Fibroblast of skin of left quadriceps (primary cell): ENCODE measurements around the gene SIN3B.

Source experiments
- DNase-seq, 2 experiments: peaks; one replicate each; pipeline ENCODE4 v3.0.0-alpha.2; 2013; ENCODE audit warnings: low read depth in 2 of 2

SIN3B gene

DNA sequence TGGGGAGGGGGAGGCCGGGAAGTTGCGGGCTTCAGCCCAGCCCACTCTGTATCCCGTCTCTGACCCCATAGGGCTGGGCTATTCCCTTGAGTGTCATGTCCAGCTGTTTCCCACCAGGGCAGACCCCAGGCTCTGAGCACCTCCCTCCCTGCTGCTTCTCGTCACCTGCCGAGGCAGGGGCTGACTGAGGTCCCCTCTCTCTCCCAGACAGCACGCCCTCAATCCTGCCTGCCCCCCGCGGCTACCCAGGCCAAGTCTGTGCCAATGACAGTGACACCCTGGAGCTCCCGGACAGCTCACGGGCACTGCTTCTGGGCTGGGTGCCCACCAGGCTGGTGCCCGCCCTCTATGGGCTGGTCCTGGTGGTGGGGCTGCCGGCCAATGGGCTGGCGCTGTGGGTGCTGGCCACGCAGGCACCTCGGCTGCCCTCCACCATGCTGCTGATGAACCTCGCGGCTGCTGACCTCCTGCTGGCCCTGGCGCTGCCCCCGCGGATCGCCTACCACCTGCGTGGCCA lies 60.2 kb downstream of the SIN3B start:
- no peak for DNase-seq

DNA sequence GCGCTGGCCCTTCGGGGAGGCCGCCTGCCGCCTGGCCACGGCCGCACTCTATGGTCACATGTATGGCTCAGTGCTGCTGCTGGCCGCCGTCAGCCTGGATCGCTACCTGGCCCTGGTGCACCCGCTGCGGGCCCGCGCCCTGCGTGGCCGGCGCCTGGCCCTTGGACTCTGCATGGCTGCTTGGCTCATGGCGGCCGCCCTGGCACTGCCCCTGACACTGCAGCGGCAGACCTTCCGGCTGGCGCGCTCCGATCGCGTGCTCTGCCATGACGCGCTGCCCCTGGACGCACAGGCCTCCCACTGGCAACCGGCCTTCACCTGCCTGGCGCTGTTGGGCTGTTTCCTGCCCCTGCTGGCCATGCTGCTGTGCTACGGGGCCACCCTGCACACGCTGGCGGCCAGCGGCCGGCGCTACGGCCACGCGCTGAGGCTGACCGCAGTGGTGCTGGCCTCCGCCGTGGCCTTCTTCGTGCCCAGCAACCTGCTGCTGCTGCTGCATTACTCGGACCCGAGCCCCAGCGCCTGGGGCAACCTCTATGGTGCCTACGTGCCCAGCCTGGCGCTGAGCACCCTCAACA lies 60.8 kb downstream of the SIN3B start:
- DNase-seq: no peak

- DNase-seq: no peak
These were observed 61.4 kb downstream of the SIN3B start for GRCh38 chr19:16890461-16891184.

DNA sequence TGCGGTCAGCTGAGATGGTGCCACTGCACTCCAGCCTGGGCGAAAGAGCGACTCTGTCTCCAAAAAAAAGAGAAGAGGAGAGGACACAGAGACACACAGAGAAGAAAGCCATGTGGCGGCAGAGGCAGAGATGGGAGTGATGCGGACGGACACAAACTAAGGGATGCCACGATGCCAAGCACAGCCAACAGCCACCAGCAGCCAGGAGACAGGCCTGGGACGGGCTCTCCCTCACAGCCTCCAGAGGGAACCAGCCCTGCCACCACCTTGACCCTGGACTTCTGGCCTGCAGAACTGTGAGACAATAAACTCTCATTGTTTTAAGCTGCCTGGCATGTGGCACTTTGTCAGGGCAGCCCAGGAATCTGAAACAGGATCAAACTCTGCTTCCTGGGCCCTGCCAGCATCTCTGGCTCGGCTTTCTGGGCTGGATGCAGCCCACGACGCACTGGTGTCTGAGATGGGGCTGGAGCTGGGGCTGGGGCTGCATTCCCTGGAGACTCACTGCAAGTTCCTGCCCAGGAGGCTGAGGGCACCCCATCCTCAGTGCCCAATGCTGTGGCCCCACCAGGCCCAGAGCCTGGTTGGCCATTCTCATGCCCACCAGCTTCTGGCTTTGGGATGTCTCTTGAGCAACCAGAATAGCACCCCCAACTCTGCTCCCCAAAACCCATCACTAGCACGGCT lies 62.6 kb downstream of the SIN3B start:
- no peak for DNase-seq

- DNase-seq: no peak
These were observed 63.2 kb downstream of the SIN3B start for GRCh38 chr19:16892436-16892835.

- DNase-seq: no peak
These were observed 63.9 kb downstream of the SIN3B start for GRCh38 chr19:16892868-16893685.

GRCh38 chr19:16893686-16893989 lies 64.4 kb downstream of the SIN3B start:
- DNase-seq: no peak

- no peak for DNase-seq
These were observed 64.9 kb downstream of the SIN3B start for GRCh38 chr19:16894080-16894479.

- DNase-seq: no peak
These were observed 66.4 kb downstream of the SIN3B start for GRCh38 chr19:16895467-16896145.

DNA sequence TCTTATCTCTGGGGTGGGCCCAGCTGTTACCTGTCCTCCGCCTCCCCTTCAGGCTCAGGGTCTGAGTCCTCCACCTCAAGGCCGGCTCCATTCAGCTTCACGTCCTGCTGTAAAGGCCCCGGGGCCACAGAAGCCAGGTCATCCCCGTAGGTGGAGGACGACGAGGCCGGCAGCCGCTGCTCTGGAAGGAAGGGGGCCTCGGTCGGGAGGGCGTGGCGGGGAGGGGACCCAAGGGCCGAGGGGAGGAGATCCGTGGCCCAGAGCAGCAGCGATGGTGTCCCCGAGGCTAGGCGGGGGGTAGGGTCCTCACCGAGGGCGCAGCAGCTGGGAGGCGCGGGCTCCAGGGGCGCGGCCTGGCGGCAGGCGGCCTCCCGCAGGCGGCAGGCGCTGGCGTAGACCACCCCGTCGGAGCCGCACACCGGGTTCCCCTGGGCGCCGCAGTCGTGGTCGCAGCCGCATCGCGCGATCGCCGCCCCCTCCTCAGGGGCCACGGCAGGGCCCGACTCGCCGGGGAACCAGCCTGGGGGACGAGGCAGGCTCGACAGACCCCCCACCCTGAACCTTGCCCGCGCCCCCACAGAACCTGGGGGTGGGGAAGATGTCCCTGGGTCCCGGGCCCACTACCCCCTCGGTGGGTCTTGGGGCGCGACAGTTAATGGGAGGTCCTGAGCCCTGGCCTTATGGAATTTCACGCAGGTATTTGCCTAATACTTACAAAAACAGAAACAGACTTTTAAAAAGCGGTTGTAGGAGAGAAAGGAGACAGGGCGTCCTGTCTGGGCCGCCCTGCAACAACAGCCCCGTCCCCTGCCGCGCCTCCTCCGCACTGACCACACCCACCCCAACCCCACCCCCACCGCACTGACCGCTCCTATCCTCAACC lies 67.2 kb downstream of the SIN3B start:
- no peak for DNase-seq

GRCh38 chr19:16897029-16897855 lies 68.0 kb downstream of the SIN3B start:
- peak; percentile 71 to 72 for DNase-seq

DNA sequence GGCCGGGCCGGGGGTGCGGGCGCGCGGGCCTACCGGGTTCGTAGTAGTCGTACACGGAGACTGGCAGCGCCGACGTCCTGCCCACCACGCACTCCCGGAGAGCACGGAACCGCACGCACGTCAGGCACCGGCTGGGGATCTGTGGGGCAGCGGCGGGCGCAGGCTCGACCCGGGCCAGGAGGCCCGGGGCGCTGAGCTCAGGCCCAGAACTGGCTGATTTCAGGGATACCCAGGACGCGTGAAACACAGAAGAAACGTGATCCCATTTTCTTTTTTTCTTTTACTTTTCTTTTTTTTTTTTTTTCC lies 68.6 kb downstream of the SIN3B start:
- DNase-seq: no peak

- no peak for DNase-seq
These were observed 69.3 kb downstream of the SIN3B start for GRCh38 chr19:16898361-16899015.

DNA sequence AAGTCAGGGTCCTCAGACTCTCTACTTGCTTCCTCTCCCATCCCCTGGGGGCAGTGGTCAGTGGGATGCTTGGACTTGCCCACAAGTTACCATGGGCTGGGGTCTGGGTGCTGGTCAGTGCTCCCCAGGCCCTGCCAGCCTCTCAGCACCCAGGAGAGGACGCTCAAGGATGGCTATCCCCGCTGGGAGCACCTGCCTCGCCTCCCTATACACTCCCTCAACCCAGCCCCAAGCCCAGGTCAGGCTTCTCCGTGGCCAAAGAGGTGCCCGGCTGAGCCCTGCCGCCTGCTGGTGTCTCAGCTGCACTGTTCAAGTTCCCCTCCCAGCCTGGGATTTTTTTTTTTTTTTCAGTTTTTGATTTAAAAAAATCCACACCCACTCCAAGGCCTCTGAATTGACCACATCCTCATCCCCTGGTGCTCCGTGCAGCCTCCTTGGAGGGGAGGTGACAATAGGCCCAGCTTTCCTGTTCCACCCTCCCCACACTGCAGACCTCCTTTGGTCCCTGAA lies 70.4 kb downstream of the SIN3B start:
- no peak for DNase-seq

- DNase-seq: no peak
These were observed 72.4 kb downstream of the SIN3B start for GRCh38 chr19:16901491-16902175.

DNA sequence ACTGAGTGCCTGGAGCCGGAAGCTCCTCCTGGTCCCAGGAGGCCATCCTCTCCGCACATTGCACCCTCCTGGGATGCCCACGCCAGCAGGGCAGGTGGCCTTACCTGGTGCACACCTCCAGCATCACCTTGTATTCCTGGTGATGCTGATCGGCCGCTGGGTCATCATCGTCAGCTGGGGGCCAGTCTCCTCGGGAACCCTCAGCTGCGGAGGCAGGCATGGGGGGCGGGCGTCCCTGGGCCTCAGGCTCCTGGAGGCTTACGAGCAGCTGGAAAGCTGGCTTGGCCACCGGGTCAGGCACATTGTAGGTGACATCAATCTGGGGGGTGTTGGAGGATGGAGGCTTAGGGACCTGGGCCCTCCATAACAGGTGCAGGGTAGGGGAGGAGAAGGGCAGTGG lies 73.3 kb downstream of the SIN3B start:
- no peak for DNase-seq

GRCh38 chr19:16903347-16903746 lies 74.1 kb downstream of the SIN3B start:
- DNase-seq: no peak

DNA sequence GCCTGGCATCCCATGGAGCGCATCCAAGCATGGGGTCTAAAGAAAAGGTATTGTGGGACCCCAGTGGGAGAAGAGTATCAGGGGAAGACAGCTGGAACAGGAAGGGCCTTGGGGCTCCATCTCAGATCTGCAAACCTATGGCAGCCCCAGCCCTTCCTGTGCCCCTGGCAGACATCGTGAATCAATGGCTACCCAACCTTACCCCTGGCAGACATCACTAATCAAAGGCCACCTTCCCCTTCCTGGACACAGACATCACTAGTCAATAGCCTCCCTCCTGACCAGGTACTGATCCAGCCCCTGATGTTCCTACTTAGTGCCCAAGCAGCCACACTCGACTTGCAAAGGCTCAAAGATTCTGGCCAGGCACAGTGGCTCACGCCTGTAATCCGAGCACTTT lies 75.4 kb downstream of the SIN3B start:
- no peak for DNase-seq

DNA sequence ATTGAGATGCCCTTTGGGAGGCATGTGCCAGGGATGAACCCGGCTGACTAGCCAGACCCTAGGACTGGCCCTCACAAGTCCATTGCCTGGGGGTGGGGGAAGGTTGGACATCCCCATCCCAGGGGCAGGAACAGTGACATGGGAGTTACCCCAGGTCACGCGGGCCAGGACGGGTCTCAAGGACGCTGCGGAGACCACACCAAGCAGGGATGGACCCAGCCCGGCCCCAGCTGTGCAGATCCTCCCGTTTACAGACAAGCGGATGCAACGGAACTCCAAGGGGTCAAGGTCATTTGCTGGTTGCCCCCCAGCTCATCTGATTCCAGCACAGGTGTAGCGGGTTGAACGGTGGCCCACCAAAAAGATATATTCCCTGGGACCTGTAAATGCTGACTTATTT lies 79.6 kb downstream of the SIN3B start:
- no peak for DNase-seq
